Mammary epithelial cell (primary cell): Measurements from ENCODE around the gene KRT74.

Source experiments
- CTCF ChIP-seq, 2 donors: IDR thresholded peaks in 1 of 2; conservative IDR thresholded peaks in 1 of 2; 2 replicates each; pipeline ENCODE4 v1.5.1; 2011 to 2012; ENCODE audit warnings: inconsistent platforms in 2 of 2, low read length in 2 of 2, mild to moderate bottlenecking in 2 of 2, control low read depth in 1 of 2, low read depth in 1 of 2; ENCODE audit not compliant: insufficient read depth in 1 of 2; ENCODE audit errors: extremely low read depth in 1 of 2
- EZH2 ChIP-seq: IDR thresholded peaks from 2 replicates; pipeline ENCODE4 v1.6.1; 2012; ENCODE audit warnings: low read length, inconsistent platforms, borderline replicate concordance

DNA sequence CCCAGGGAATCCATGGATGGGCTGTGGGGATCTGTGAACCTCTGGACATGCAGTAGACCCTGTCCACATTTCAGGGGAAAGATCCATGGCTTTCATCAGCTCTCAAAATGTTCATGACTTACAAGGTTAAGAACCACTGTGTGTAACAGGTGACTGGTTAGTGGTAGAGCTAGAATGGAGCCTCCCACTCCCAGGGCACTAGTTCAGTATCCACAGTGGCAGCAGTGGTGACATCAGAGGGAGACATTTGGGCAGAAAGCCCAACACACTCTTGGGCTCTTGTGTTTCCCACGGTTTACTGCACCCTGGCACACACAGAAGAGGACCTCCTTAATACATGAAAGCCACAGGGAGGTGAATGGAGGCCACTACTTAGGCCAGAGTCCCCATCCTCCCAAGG, 9.1 kb downstream of the KRT74 start:
- TF ChIP-seq CTCF (conservative IDR thresholded peaks at IDR 0.05 in 1 of 2, IDR thresholded peaks at IDR 0.05 in 1 of 2; ENCODE audit: extremely low read depth in 1 of 2, insufficient read depth in 1 of 2, low read depth in 1 of 2, low read length in 2 of 2): no peak
- TF ChIP-seq EZH2: no peak
